ENCODE results near the gene SSH2. TPM values are rescaled to one million over a fixed set of nuclear protein-coding genes. Genes with fewer than 3 reads are reported as not detected.

Gene SSH2
- polyA plus RNA-seq, 1 of the 3 experiments (the other 2 are of a cell fraction) = 8.8 TPM

DNA sequence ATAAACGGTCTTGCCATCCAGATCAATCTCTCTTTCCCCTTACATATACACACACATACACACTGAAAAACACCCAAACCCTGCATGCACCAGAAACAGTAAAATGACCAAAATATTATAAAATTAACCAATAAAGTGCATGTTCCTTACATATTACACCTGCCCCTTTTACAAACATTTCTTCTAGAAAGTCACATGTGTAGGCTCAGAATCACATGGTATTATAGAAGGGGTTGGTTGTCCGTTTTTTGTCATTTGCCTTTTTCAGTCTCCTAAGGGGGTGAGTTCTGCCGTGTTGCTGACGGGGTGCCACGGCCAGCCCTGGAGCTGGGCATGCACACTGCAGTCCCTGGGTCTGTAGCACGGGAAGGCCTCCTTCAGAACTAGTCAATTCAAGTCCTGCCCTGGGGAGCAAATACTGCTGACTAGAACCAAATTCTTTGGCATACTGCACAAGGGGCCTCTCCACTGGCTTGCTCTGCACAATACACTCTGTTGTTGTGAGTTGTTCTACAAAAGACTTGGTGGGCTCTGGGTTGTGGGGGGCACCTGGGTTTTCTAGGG is 299.3 kb downstream of the SSH2 start:
- Histone ChIP-seq H4K20me1 (ENCODE audit: insufficient read depth) (no peaks in the 10 kb centered on the region), H3K4me1 (ENCODE audit: control insufficient read depth in 1 of 2, insufficient read depth in 2 of 2, low read depth in 1 of 2, low read length in 1 of 2) (peaks cover 0 to 57% of the 10 kb centered on the region in 2 experiments; a peak in 2 of 4 replicates), H3K4me3 (ENCODE audit: low read depth in 2 of 2, low read length in 1 of 2) (no peak overlapping the region), H3K27me3 (ENCODE audit: insufficient read depth) (no peaks in the 10 kb centered on the region), H2AFZ (ENCODE audit: low read depth) (no peak overlapping the region), H3K9me3 (no peaks in the 10 kb centered on the region), H3K9ac (no peak overlapping the region), H3K9me2 (no peaks in the 10 kb centered on the region), H3F3A (replicated peaks; ENCODE audit: insufficient read depth) (no peaks in the 10 kb centered on the region), H3K4me2 (no peak overlapping the region), H3K36me3 (replicated peaks in 1 of 2; ENCODE audit: control insufficient read depth in 1 of 2, insufficient read depth in 2 of 2, low read length in 1 of 2) (peaks cover 13 to 56% of the 10 kb centered on the region in 2 experiments), H3K27ac (ENCODE audit: low read depth in 2 of 2, low read length in 1 of 2) (peak overlapping the region in 1 of 2 experiments; percentile 88; a peak in 2 of 4 replicates), H3K79me2 (ENCODE audit: insufficient read depth) (no peaks in the 10 kb centered on the region)
- no peak for DNase-seq
- 94% methylated on average over 6 of the region's 6 CpGs for WGBS (ENCODE audit: low lambda C conversion rate)
- TF ChIP-seq SIN3A (IDR thresholded peaks at IDR 0.05; ENCODE audit: borderline replicate concordance, low read depth, low read length) (no peak), FOSL2 (IDR thresholded peaks at IDR 0.05; ENCODE audit: borderline replicate concordance, low read depth) (no peak), TEAD4 (IDR thresholded peaks at IDR 0.05; ENCODE audit: borderline replicate concordance, insufficient read depth) (no peak), NRF1 (IDR thresholded peaks at IDR 0.05; ENCODE audit: low read depth, low read length) (no peak)
- TF ChIP-seq, protein P1, sequence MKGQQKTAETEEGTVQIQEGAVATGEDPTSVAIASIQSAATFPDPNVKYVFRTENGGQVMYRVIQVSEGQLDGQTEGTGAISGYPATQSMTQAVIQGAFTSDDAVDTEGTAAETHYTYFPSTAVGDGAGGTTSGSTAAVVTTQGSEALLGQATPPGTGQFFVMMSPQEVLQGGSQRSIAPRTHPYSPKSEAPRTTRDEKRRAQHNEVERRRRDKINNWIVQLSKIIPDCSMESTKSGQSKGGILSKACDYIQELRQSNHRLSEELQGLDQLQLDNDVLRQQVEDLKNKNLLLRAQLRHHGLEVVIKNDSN (IDR thresholded peaks at IDR 0.05; ENCODE audit: borderline replicate concordance, low read depth) = no peak
- TF ChIP-seq, protein P2, sequence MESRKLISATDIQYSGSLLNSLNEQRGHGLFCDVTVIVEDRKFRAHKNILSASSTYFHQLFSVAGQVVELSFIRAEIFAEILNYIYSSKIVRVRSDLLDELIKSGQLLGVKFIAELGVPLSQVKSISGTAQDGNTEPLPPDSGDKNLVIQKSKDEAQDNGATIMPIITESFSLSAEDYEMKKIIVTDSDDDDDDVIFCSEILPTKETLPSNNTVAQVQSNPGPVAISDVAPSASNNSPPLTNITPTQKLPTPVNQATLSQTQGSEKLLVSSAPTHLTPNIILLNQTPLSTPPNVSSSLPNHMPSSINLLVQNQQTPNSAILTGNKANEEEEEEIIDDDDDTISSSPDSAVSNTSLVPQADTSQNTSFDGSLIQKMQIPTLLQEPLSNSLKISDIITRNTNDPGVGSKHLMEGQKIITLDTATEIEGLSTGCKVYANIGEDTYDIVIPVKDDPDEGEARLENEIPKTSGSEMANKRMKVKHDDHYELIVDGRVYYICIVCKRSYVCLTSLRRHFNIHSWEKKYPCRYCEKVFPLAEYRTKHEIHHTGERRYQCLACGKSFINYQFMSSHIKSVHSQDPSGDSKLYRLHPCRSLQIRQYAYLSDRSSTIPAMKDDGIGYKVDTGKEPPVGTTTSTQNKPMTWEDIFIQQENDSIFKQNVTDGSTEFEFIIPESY (IDR thresholded peaks at IDR 0.05; ENCODE audit: borderline replicate concordance, low read depth) = no peak
- ChIA-PET CTCF (interaction anchor here (1.0 to 1.6 kb wide), 3 partner anchors 9 to 300 kb away, joined by 3 to 6 read pairs (median 4); no protein-coding TSS in a partner anchor), POLR2A (no interaction called here)

DNA sequence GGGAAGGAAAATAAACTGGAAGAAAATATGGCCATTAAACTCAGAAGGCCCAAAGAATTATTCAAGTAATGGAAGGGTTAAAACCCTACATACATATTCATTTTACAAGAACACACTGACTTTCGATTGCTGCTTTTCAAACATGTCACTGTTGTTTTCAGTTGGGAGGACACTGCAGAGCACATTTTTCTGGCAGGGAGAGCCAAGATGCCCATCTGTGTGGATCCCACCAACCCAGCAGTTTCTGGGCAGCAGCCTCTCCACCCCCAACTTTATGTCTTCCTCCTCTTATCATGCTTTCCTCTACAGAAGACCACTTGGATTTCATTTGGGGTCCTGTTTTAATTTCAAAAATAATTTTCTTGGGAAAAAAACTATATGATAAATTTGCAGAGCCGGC is 300.2 kb downstream of the SSH2 start:
- Histone ChIP-seq H3F3A (replicated peaks; ENCODE audit: insufficient read depth) (no peaks in the 10 kb centered on the region), H3K4me2 (no peak overlapping the region), H3K9ac (no peak overlapping the region), H3K9me3 (no peaks in the 10 kb centered on the region), H4K20me1 (ENCODE audit: insufficient read depth) (no peaks in the 10 kb centered on the region), H3K79me2 (ENCODE audit: insufficient read depth) (no peaks in the 10 kb centered on the region), H3K4me3 (ENCODE audit: low read depth in 2 of 2, low read length in 1 of 2) (no peak overlapping the region), H3K9me2 (no peaks in the 10 kb centered on the region), H3K36me3 (replicated peaks in 1 of 2; ENCODE audit: control insufficient read depth in 1 of 2, insufficient read depth in 2 of 2, low read length in 1 of 2) (peaks cover 10 to 55% of the 10 kb centered on the region in 2 experiments), H3K4me1 (ENCODE audit: control insufficient read depth in 1 of 2, insufficient read depth in 2 of 2, low read depth in 1 of 2, low read length in 1 of 2) (peaks cover 0 to 66% of the 10 kb centered on the region in 2 experiments; a peak in 2 of 4 replicates), H2AFZ (ENCODE audit: low read depth) (no peak overlapping the region), H3K27ac (ENCODE audit: low read depth in 2 of 2, low read length in 1 of 2) (peak overlapping the region in 1 of 2 experiments; percentile 88; a peak in 2 of 4 replicates), H3K27me3 (ENCODE audit: insufficient read depth) (no peaks in the 10 kb centered on the region)
- ChIA-PET POLR2A (interaction anchor here (0.6 to 1.1 kb wide), 2 partner anchors 9 to 13 kb away, joined by 3 read pairs; no protein-coding TSS in a partner anchor), CTCF (interaction anchor here (1.0 kb wide), 1 partner anchor 10 kb away, joined by 6 read pairs; no protein-coding TSS in a partner anchor)
- no peak for DNase-seq
- WGBS (ENCODE audit: low lambda C conversion rate) = 71% methylated on average over 2 of the region's 2 CpGs
- TF ChIP-seq RCOR1 (IDR thresholded peaks at IDR 0.05; ENCODE audit: low read length) = no peak
- no peak for TF ChIP-seq FOXJ3 (CRISPR knock-in tag; IDR thresholded peaks at IDR 0.05)
- TF ChIP-seq ELF1 (IDR thresholded peaks at IDR 0.05) = no peak
- TF ChIP-seq GABPA (IDR thresholded peaks at IDR 0.05; ENCODE audit: low read depth) = no peak
- no peak for TF ChIP-seq NRF1 (IDR thresholded peaks at IDR 0.05; ENCODE audit: low read depth, low read length)
- TF ChIP-seq, protein P3, sequence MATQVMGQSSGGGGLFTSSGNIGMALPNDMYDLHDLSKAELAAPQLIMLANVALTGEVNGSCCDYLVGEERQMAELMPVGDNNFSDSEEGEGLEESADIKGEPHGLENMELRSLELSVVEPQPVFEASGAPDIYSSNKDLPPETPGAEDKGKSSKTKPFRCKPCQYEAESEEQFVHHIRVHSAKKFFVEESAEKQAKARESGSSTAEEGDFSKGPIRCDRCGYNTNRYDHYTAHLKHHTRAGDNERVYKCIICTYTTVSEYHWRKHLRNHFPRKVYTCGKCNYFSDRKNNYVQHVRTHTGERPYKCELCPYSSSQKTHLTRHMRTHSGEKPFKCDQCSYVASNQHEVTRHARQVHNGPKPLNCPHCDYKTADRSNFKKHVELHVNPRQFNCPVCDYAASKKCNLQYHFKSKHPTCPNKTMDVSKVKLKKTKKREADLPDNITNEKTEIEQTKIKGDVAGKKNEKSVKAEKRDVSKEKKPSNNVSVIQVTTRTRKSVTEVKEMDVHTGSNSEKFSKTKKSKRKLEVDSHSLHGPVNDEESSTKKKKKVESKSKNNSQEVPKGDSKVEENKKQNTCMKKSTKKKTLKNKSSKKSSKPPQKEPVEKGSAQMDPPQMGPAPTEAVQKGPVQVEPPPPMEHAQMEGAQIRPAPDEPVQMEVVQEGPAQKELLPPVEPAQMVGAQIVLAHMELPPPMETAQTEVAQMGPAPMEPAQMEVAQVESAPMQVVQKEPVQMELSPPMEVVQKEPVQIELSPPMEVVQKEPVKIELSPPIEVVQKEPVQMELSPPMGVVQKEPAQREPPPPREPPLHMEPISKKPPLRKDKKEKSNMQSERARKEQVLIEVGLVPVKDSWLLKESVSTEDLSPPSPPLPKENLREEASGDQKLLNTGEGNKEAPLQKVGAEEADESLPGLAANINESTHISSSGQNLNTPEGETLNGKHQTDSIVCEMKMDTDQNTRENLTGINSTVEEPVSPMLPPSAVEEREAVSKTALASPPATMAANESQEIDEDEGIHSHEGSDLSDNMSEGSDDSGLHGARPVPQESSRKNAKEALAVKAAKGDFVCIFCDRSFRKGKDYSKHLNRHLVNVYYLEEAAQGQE (IDR thresholded peaks at IDR 0.05; ENCODE audit: low read depth, low read length) = no peak
- TF ChIP-seq TAF1 (IDR thresholded peaks at IDR 0.05; ENCODE audit: borderline replicate concordance, low read depth, low read length) = no peak
- TF ChIP-seq, protein P4, sequence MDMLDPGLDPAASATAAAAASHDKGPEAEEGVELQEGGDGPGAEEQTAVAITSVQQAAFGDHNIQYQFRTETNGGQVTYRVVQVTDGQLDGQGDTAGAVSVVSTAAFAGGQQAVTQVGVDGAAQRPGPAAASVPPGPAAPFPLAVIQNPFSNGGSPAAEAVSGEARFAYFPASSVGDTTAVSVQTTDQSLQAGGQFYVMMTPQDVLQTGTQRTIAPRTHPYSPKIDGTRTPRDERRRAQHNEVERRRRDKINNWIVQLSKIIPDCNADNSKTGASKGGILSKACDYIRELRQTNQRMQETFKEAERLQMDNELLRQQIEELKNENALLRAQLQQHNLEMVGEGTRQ (IDR thresholded peaks at IDR 0.05; ENCODE audit: borderline replicate concordance, low read depth, low read length) = no peak
- TF ChIP-seq, protein P2 (IDR thresholded peaks at IDR 0.05; ENCODE audit: borderline replicate concordance, low read depth) = no peak
- no peak for TF ChIP-seq POLR2AphosphoS5 (IDR thresholded peaks at IDR 0.05; ENCODE audit: low read depth, low read length)
- no peak for TF ChIP-seq NFIC (IDR thresholded peaks at IDR 0.05; ENCODE audit: borderline replicate concordance)
- TF ChIP-seq CHD2 (IDR thresholded peaks at IDR 0.05; ENCODE audit: low read length, partially characterized antibody) = no peak
- TF ChIP-seq SMC3 (IDR thresholded peaks at IDR 0.05; ENCODE audit: low read depth, low read length) = no peak

Data from SK-N-SH (cell line).